Spleen (tissue), 11 donors: ENCODE measurements around the gene MCF2L. TPM values are rescaled to one million over a fixed set of nuclear protein-coding genes. Genes with fewer than 3 reads are reported as not detected.

Experiments
- DNase-seq: peaks from one replicate; pipeline ENCODE4 v3.0.0-alpha.2; 2020
- H3K27ac ChIP-seq, 8 donors: fragments of 200-600 bp; sonication (generic) in 7 of 8; 1 replicate in 4 of 8; 2 replicates in 4 of 8; pipeline versions ENCODE4 v1.5.0 to v1.8.0; 2016 to 2021; ENCODE audit warnings: inconsistent platforms in 4 of 8, mild to moderate bottlenecking in 4 of 8, moderate library complexity in 1 of 8
- H3K27me3 ChIP-seq, 7 donors: fragments of 200-600 bp; sonication (generic) in 6 of 7; replicated peaks in 1 of 7; 1 replicate in 4 of 7; 2 replicates in 3 of 7; pipeline versions ENCODE4 v1.5.0 to v1.8.0; 2016 to 2021; ENCODE audit warnings: inconsistent platforms in 3 of 7, mild to moderate bottlenecking in 1 of 7
- H3K36me3 ChIP-seq, 6 donors: fragments of 200-600 bp; sonication (generic) in 5 of 6; 1 replicate in 4 of 6; 2 replicates in 2 of 6; pipeline versions ENCODE4 v1.5.0 to v1.8.0; 2016 to 2021; ENCODE audit warnings: inconsistent platforms in 2 of 6
- H3K4me1 ChIP-seq, 6 donors: fragments of 200-600 bp; sonication (generic) in 5 of 6; 1 replicate in 3 of 6; 2 replicates in 3 of 6; pipeline versions ENCODE4 v1.5.0 to v1.8.0; 2016 to 2021; ENCODE audit warnings: inconsistent platforms in 3 of 6
- H3K4me3 ChIP-seq, 8 donors: fragments of 200-600 bp; sonication (generic) in 7 of 8; 1 replicate in 4 of 8; 2 replicates in 4 of 8; pipeline versions ENCODE4 v1.5.0 to v1.8.0; 2016 to 2021; ENCODE audit warnings: inconsistent platforms in 4 of 8, mild to moderate bottlenecking in 4 of 8, moderate library complexity in 2 of 8
- H3K9me3 ChIP-seq, 8 donors: fragments of 200-600 bp; sonication (generic) in 7 of 8; 1 replicate in 4 of 8; 2 replicates in 4 of 8; pipeline versions ENCODE4 v1.5.0 to v1.8.0; 2016 to 2021; ENCODE audit warnings: inconsistent platforms in 4 of 8
- CTCF ChIP-seq, 11 experiments: fragments of 200-600 bp in 7 of 11; fragments of 450-650 bp in 4 of 11; sonication (generic) in 4 of 11; IDR thresholded peaks in 8 of 11; conservative IDR thresholded peaks in 3 of 11; 1 replicate in 7 of 11; 2 replicates in 4 of 11; pipeline versions ENCODE4 v1.4.0 to v1.8.0; 2016 to 2021; ENCODE audit warnings: antibody characterized with exemption in 11 of 11, inconsistent platforms in 4 of 11, mild to moderate bottlenecking in 1 of 11
- POLR2A ChIP-seq, 3 donors: fragments of 450-650 bp; IDR thresholded peaks; one replicate each; pipeline ENCODE4 v1.5.1; 2017; ENCODE audit warnings: antibody characterized with exemption in 3 of 3, mild to moderate bottlenecking in 1 of 3
- POLR2AphosphoS5 ChIP-seq, 3 donors: sonication (generic); formaldehyde crosslinking; IDR thresholded peaks; one replicate each; pipeline ENCODE4 v1.5.1; 2017; ENCODE audit warnings: antibody characterized with exemption in 3 of 3
- WGBS, 5 donors: extraction: QIAGEN DNeasy Blood & Tissue Kit in 3 of 5; methylation state at CpG; one replicate each; pipeline versions ENCODE4 v1.1.5 to v1.1.7; 2013 to 2018; 5-methylcytosine and 5-hydroxymethylcytosine counted together
- intact Hi-C: fragments of 100-400 bp; cut with DNase I; formaldehyde crosslinking; loops from one replicate; pipeline ENCODE4 v1.15.0; 2023; ENCODE audit warnings: low total_unique reads
- polyA plus RNA-seq, 3 donors: library from polyadenylated mRNA; stranded (reverse); fragments of 200-250 nt; gene quantifications; one replicate each; pipeline ENCODE4 v1.2.1, GENCODE V29; 2013
- total RNA-seq, 7 donors: library from RNA; depleted of rRNA in 3 of 7; stranded (reverse); fragments of >200 nt in 3 of 7; fragmentation: NEBNext Ultra II Directional in 4 of 7; extraction: Animal tissue kit (Norgen Biotek cat#: 25700) in 4 of 7; gene quantifications; one replicate each; pipeline versions ENCODE4 v1.1.0 to v1.2.1, GENCODE V29; 2016 to 2021
- donor health status: healthy with polysubstance abuse.
- donor health status: DM: no; HTN: no; CAD: no; lungs with moderate emphysema.
- donor health status: DM: no; HTN: no; CAD: no.
- donor health status: Bipolar disorder and iron deficiency.
- donor health status: healthy.
- donor health status: DM: no; HTN: no; CAD: no.
- donor health status: DM: yes; HTN: yes; CAD: no.

MCF2L gene
- total and polyA plus RNA-seq, 10 donors = 4.3 to 21.4 (median 13.0) TPM

- Histone ChIP-seq H3K36me3 (no peaks in the 10 kb centered on the region), H3K4me1 (peaks cover 6 to 23% (median 14%) of the 10 kb centered on the region in 6 donors), H3K27ac (no peak overlapping the region), H3K27me3 (peaks cover 0 to 67% (median 14%) of the 10 kb centered on the region in 7 donors), H3K9me3 (no peaks in the 10 kb centered on the region), H3K4me3 (no peak overlapping the region)
- WGBS, 5 donors = 67 to 92% (median 73%) methylated on average over 8 to 9 of the region's 9 CpGs
- TF ChIP-seq POLR2AphosphoS5 (IDR thresholded peaks at IDR 0.05) = no peak
- no peak for TF ChIP-seq POLR2A (IDR thresholded peaks at IDR 0.05)
- TF ChIP-seq CTCF (IDR thresholded peaks at IDR 0.05 in 8 of 11, conservative IDR thresholded peaks at IDR 0.05 in 3 of 11) = no peak
- intact Hi-C loops = no loop called here
- DNase-seq = no peak
Measured at GRCh38 chr13:112932971-112933370, 36.0 kb upstream of the MCF2L start.

GRCh38 chr13:112933649-112934048, 35.4 kb upstream of the MCF2L start:
- Histone ChIP-seq H3K4me1 (peaks cover 6 to 22% (median 14%) of the 10 kb centered on the region in 6 donors), H3K27ac (no peak overlapping the region), H3K36me3 (no peaks in the 10 kb centered on the region), H3K4me3 (no peak overlapping the region), H3K27me3 (peaks cover 0 to 64% (median 14%) of the 10 kb centered on the region in 7 donors), H3K9me3 (no peaks in the 10 kb centered on the region)
- TF ChIP-seq CTCF (IDR thresholded peaks at IDR 0.05 in 8 of 11, conservative IDR thresholded peaks at IDR 0.05 in 3 of 11) (no peak), POLR2A (IDR thresholded peaks at IDR 0.05) (no peak), POLR2AphosphoS5 (IDR thresholded peaks at IDR 0.05) (no peak)
- intact Hi-C loops = no loop called here
- no peak for DNase-seq
- 79 to 93% (median 84%) methylated on average over 7 of the region's 7 CpGs for WGBS, 5 donors

- Histone ChIP-seq H3K4me3 (no peak overlapping the region), H3K27me3 (peaks cover 0 to 60% (median 12%) of the 10 kb centered on the region in 7 donors), H3K36me3 (no peaks in the 10 kb centered on the region), H3K27ac (no peak overlapping the region), H3K4me1 (peaks cover 4 to 18% (median 9%) of the 10 kb centered on the region in 6 donors), H3K9me3 (no peaks in the 10 kb centered on the region)
- TF ChIP-seq CTCF (IDR thresholded peaks at IDR 0.05 in 8 of 11, conservative IDR thresholded peaks at IDR 0.05 in 3 of 11) (no peak), POLR2A (IDR thresholded peaks at IDR 0.05) (no peak), POLR2AphosphoS5 (IDR thresholded peaks at IDR 0.05) (no peak)
- no peak for DNase-seq
- intact Hi-C loops = no loop called here
- 36 to 70% (median 46%) methylated on average over 1 to 6 of the region's 6 CpGs for WGBS, 5 donors
Measured at GRCh38 chr13:112934078-112934477, 34.9 kb upstream of the MCF2L start.

GRCh38 chr13:112938680-112939079, 30.3 kb upstream of the MCF2L start:
- Histone ChIP-seq H3K4me1 (peaks cover 3 to 14% (median 13%) of the 10 kb centered on the region in 6 donors), H3K27ac (no peak overlapping the region), H3K9me3 (no peaks in the 10 kb centered on the region), H3K27me3 (peaks cover 0 to 31% (median 8%) of the 10 kb centered on the region in 7 donors), H3K36me3 (no peaks in the 10 kb centered on the region), H3K4me3 (no peak overlapping the region)
- intact Hi-C loops = no loop called here
- TF ChIP-seq CTCF (IDR thresholded peaks at IDR 0.05 in 8 of 11, conservative IDR thresholded peaks at IDR 0.05 in 3 of 11) = no peak
- no peak for TF ChIP-seq POLR2A (IDR thresholded peaks at IDR 0.05)
- no peak for TF ChIP-seq POLR2AphosphoS5 (IDR thresholded peaks at IDR 0.05)
- 73 to 85% (median 81%) methylated on average over 7 of the region's 7 CpGs for WGBS, 5 donors
- peak; percentile 47 for DNase-seq
